ENCODE results near the gene PRKAA1. TPM values are rescaled to one million over a fixed set of nuclear protein-coding genes. Genes with fewer than 3 reads are reported as not detected.
A peak's percentile ranks its signal among the peaks of the same experiment; 100 is the strongest.

The PRKAA1 gene
- polyA plus RNA-seq, 2 of the 4 experiments (the other 2 are of a cell fraction): 51.5 to 107 TPM

DNA sequence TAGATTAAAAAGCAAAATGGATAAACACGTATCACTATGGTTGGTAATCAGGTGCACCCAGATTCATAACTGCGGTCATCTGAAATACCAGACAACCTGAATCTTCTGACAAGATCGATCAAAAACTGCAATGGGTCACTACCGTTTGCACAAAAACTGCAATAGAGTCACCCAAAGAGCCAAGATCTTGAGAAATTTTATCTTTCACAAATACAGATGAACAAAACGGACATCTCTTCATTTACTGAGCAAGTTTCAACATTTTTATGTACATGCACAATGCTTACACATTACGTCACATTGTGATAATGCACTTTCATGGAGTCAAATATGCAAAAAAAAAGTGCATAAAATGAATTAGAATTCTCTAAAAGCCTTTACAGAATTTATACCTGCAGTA is 18.6 kb downstream of the PRKAA1 start:
- H3K4me1 ChIP-seq: peaks cover 65% of the 10 kb centered on the region
- CTCF ChIA-PET: interaction anchor here (1.0 kb wide), 1 partner anchor 19 kb away, joined by 3 read pairs; the partner anchor contains the start of gene PRKAA1

DNA sequence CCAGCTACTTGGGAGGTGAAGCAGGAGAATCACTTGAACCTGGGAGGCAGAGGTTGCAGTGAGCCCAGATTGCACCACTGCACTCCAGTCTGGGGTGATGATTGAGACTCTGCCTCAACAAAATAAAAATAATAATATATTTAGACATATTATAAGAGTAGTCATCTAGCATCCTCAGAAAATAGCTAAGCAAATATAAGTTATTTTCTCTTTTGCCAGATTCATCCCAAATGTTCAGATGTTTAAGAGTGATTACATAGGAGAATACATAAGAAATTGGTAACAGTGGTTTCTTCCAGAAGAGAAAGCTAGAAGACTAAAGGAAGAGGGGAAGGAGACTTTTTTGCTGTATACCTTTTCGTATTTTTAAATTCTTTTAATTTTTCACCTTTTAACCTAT is 20.0 kb downstream of the PRKAA1 start:
- ATAC-seq (no peak), DNase-seq (ENCODE audit: low read depth in 1 of 2, low spot score in 1 of 2) (no peak), FAIRE-seq (no peak)
- Histone ChIP-seq H3K9me3 (no peaks in the 10 kb centered on the region), H3K4me3 (no peak overlapping the region), H3K27ac (no peak overlapping the region), H3K4me1 (peaks cover 52% of the 10 kb centered on the region), H3K4me2 (no peak overlapping the region)
- no peak for TF ChIP-seq KDM5A (IDR thresholded peaks at IDR 0.05)
- TF ChIP-seq NR3C1 (IDR thresholded peaks at IDR 0.05): no peak
- TF ChIP-seq PHF8 (IDR thresholded peaks at IDR 0.05; ENCODE audit: borderline replicate concordance, low read depth): no peak
- 88% methylated on average over 1 of the region's 1 CpG for WGBS (ENCODE audit: missing lambda C conversion rate)
- POLR2A ChIA-PET: no interaction called here
- CTCF ChIA-PET: no interaction called here

More for the DNA sequence above, 18.6 kb downstream of the PRKAA1 start:
- 89% methylated on average over 6 of the region's 6 CpGs for WGBS (ENCODE audit: missing lambda C conversion rate)
- DNase-seq (ENCODE audit: low read depth in 1 of 2, low spot score in 1 of 2) (no peak), FAIRE-seq (no peak), ATAC-seq (no peak)
- Histone ChIP-seq H3K27ac (no peak overlapping the region), H3K9me3 (no peaks in the 10 kb centered on the region), H3K4me2 (no peak overlapping the region), H3K4me3 (no peak overlapping the region)
- POLR2A ChIA-PET: no interaction called here
- no peak for TF ChIP-seq REST (IDR thresholded peaks at IDR 0.05)

- ATAC-seq (no peak), FAIRE-seq (no peak), DNase-seq (ENCODE audit: low read depth in 1 of 2, low spot score in 1 of 2) (no peak)
- Histone ChIP-seq H3K4me2 (peak overlapping the region; percentile 59), H3K4me3 (no peak overlapping the region), H3K9me3 (no peaks in the 10 kb centered on the region), H3K27ac (peak overlapping the region in 1 of 2 experiments; percentile 20; a peak in 1 of 6 replicates), H3K4me1 (peaks cover 37% of the 10 kb centered on the region)
- CTCF ChIA-PET: no interaction called here
- POLR2A ChIA-PET: no interaction called here
- WGBS (ENCODE audit: missing lambda C conversion rate): 70% methylated on average over 1 of the region's 1 CpG
- TF ChIP-seq, protein P1, sequence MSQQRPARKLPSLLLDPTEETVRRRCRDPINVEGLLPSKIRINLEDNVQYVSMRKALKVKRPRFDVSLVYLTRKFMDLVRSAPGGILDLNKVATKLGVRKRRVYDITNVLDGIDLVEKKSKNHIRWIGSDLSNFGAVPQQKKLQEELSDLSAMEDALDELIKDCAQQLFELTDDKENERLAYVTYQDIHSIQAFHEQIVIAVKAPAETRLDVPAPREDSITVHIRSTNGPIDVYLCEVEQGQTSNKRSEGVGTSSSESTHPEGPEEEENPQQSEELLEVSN (IDR thresholded peaks at IDR 0.05; ENCODE audit: borderline replicate concordance, low read depth): no peak
- no peak for TF ChIP-seq SMC3 (IDR thresholded peaks at IDR 0.05)
- no peak for TF ChIP-seq EHF (CRISPR knock-in tag; IDR thresholded peaks at IDR 0.05)
- no peak for TF ChIP-seq RFX5 (IDR thresholded peaks at IDR 0.05)
- no peak for TF ChIP-seq NPAS2 (CRISPR knock-in tag; IDR thresholded peaks at IDR 0.05; ENCODE audit: borderline replicate concordance)
- TF ChIP-seq MAFK (IDR thresholded peaks at IDR 0.05; ENCODE audit: partially characterized antibody): no peak
- TF ChIP-seq FOSB (CRISPR knock-in tag; IDR thresholded peaks at IDR 0.05): no peak
- no peak for TF ChIP-seq EP300 (IDR thresholded peaks at IDR 0.05)
- no peak for TF ChIP-seq FOSL2 (IDR thresholded peaks at IDR 0.05)
- no peak for TF ChIP-seq FOSL2 (CRISPR knock-in tag; IDR thresholded peaks at IDR 0.05)
- no peak for TF ChIP-seq HOXB13 (CRISPR knock-in tag; IDR thresholded peaks at IDR 0.05; ENCODE audit: low read depth)
- TF ChIP-seq RCOR1 (IDR thresholded peaks at IDR 0.05; ENCODE audit: low read depth, low read length): no peak
- no peak for TF ChIP-seq NFE2L2 (conservative IDR thresholded peaks at IDR 0.05; ENCODE audit: low read length)
Measured at GRCh38 chr5:40776658-40776977, 21.6 kb downstream of the PRKAA1 start.

All from A549 (cell line).